ENCODE data around the gene STT3B.

STT3B gene

GRCh38 chr3:31613177-31613576 is 80.5 kb downstream of the STT3B start:
- DNase-seq = no peak

- DNase-seq = no peak
Observed at GRCh38 chr3:31613654-31614053, 80.9 kb downstream of the STT3B start.

GRCh38 chr3:31614162-31614921 is 81.6 kb downstream of the STT3B start:
- DNase-seq = no peak

GRCh38 chr3:31615071-31615875 is 82.5 kb downstream of the STT3B start:
- no peak for DNase-seq

- no peak for DNase-seq
Observed at GRCh38 chr3:31616711-31617110, 84.0 kb downstream of the STT3B start.

- no peak for DNase-seq
Observed at GRCh38 chr3:31620656-31621055, 87.9 kb downstream of the STT3B start.

- no peak for DNase-seq
Observed at GRCh38 chr3:31621314-31621713, 88.6 kb downstream of the STT3B start.

- no peak for DNase-seq
Observed at GRCh38 chr3:31622636-31623288, 90.0 kb downstream of the STT3B start.

GRCh38 chr3:31624083-31624709 is 91.5 kb downstream of the STT3B start:
- DNase-seq = no peak

- no peak for DNase-seq
Observed at GRCh38 chr3:31625358-31625757, 92.6 kb downstream of the STT3B start.

GRCh38 chr3:31629054-31629453 is 96.3 kb downstream of the STT3B start:
- DNase-seq = no peak

GRCh38 chr3:31634476-31634875 is 101.8 kb downstream of the STT3B start:
- no peak for DNase-seq

- DNase-seq = no peak
Observed at GRCh38 chr3:31635545-31635944, 102.8 kb downstream of the STT3B start.

- DNase-seq = no peak
Observed at GRCh38 chr3:31636049-31636448, 103.3 kb downstream of the STT3B start.

- DNase-seq = no peak
Observed at GRCh38 chr3:31636694-31637442, 104.1 kb downstream of the STT3B start.

GRCh38 chr3:31639828-31640227 is 107.1 kb downstream of the STT3B start:
- no peak for DNase-seq

- DNase-seq = no peak
Observed at GRCh38 chr3:31645256-31645655, 112.5 kb downstream of the STT3B start.

GRCh38 chr3:31648286-31648968 is 115.7 kb downstream of the STT3B start:
- no peak for DNase-seq

- DNase-seq = no peak
Observed at GRCh38 chr3:31652296-31652695, 119.6 kb downstream of the STT3B start.

GRCh38 chr3:31653464-31653863 is 120.7 kb downstream of the STT3B start:
- no peak for DNase-seq

- no peak for DNase-seq
Observed at GRCh38 chr3:31654998-31655397, 122.3 kb downstream of the STT3B start.

- DNase-seq = no peak
Observed at GRCh38 chr3:31659246-31659645, 126.5 kb downstream of the STT3B start.
